Erythroblast (primary cell): ENCODE measurements around the gene TMEM81.

Experiments used
- GATA1 ChIP-seq: IDR thresholded peaks from 2 replicates; pipeline ENCODE4 v1.6.1; 2011; ENCODE audit warnings: low read depth, mild to moderate bottlenecking, control low read depth, low read length, moderate library complexity
- POLR2A ChIP-seq: IDR thresholded peaks from 2 replicates; pipeline ENCODE4 v1.6.1; 2011; ENCODE audit warnings: mild to moderate bottlenecking, low read length

- TF ChIP-seq POLR2A, result no peak
- TF ChIP-seq GATA1, result no peak
These were observed 46.0 kb downstream of the TMEM81 start for GRCh38 chr1:205038132-205038786.
